Fibroblast of peridontal ligament (primary cell): ENCODE data around the gene MYO10.

Source experiments
- DNase-seq: peaks from one replicate; pipeline ENCODE4 v3.0.0-alpha.2; 2010; ENCODE audit errors: extremely low read depth

MYO10 gene

DNA sequence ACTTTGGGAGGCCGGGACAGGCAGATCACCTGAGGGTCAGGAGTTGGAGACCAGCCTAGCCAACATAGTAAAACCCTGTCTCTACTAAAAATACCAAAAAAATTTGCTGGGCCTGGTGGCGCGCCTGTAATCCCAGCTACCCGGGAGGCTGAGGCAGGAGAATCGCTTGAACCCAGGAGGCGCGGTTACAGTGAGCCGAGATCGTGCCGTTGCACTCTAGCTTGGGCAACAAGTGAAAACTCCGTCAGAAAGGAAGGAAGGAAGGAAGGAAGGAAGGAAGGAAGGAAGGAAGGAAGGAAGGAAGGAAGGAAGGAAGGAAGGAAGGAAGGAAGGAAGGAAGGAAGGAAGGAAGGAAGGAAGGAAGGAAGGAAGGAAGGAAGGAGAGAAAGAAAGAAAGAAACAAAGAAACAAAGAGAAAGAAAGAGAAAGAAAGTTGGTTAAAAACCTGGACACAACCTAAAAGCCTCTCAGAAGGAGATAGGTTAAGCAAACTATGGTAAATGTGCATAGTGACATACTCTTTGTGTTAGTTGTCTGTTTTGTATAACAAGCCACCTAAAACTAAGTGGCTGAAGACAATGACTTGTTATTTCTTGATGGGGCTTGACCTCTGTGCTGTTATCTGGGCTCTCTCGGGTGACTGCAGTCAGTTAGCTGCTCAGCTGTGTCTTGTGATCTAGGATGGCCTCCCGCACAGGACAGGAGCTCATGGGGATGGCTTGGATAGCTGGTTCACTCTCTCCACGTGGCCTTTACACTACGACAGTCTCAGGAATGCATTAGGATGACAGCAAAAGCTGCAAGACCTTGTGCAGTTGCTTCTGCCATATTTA is 8.0 kb upstream of the MYO10 start:
- DNase-seq = no peak

DNA sequence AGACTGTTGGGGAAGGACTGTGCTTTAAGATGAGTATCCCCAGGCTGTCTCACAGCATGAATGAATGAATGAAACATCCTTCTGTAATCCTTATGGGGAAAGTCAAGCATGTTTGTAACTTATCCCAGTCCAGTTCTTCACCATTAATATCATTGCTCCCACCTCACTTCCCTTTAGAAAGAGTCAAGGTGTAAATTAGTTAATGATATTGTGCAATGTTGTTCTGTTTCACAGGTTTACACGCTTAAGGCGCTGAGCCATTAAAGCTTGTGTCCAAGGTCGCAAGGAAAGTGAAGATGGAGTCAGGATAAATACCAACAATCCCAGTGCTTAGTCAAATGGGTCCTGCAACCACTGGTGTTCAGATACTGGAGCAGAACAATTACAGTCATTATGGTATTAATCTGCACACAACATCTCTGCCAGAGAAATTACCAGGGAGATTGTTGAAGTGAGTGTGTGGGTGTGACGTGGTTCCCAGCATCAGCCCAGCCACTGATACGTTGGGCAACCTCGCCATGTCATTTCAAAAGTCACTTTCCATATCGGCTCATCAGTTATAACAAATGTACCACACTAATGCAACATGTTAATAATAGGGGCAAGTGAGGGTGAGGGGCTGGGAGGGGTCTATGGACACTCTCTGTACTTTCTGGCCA is 1.5 kb upstream of the MYO10 start:
- no peak for DNase-seq

DNA sequence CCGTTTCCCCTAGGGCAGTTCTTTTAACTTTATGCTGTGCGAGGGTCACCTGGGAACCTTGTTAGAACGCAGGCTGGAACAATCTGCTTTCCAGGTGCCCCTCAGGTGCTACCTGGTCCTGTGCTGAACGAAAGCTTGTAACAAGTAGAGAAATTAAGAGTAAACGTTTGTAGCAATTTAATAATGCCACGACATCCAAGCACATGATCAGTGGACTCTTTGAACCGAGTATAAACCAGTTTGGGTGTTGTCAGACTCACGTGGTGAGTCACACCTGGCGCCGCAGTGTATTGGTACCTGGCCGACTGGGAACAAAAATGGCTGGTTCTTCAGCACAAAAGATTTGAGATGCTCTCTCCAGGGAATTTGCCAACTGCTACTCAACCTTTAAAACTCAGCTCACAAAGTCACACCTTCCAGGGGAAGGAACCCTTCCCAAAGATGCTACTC is 926 bp upstream of the MYO10 start:
- no peak for DNase-seq

DNA sequence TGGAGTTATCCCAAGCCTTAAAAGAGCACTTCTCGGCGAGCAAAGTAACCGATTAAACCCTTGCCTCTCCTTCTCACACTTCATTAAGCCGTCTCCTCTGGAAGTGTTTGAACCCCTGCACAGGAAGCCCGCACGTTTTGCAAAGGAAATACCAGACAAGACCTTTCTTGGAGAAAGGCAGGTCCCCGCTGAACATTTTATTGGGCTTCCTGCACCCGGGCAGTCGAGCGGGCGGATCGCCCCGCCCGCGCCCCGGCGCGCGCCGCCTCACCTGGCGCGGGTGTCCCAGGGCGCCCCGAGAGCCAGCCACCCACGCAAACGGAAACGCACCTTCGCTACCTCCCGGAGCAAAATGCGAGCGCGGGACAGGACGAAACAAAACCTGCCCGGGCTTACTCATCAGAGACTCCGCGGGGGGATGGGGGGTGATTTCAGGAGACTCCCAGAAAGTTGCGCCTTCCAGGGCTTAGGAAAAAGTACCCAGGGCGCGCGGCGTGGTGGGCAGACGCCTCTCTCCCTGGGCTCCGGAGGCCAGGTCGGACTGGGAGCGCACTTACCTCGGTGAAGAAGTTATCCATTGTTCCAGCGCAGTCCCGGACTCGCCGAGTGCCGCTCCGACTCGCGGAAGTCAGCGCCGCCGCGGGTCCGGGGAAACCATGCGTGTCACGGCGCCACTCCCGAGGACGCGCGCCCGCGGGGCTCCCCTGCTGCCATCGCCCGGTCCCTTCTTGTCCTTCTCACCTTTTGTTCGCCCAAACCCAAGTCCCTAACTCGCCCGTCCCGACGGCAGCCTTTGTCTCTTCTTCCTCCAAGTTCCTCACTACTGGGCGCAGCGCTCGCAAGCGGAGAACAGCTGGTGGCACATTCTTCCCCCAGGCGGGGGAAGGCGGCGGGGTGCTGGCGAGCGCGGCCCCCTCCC is 598 bp downstream of the MYO10 start:
- DNase-seq = peak; percentile 29

DNA sequence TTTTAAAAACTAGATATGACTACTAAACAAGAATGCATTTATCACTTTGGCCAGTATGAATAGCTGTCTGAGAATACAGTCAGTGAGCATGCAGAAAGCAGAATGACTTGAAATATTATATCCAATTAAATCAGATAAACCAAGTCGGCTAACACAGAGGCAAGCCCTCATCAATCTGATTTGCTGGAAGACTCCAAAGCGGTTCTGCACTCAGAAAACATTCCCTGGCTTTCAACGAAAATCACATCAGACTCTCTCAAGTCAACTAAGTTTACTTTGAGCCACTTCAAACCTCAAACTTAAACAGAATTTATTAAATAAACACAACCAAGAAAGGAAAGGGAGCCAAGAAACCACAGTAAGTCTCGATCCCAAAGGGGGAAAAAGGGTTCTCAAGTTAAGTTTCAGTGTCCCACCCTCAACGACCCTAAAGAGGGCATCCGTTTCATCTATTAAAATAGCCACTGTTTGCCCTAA is 1.4 kb downstream of the MYO10 start:
- peak; percentile 67 for DNase-seq

DNA sequence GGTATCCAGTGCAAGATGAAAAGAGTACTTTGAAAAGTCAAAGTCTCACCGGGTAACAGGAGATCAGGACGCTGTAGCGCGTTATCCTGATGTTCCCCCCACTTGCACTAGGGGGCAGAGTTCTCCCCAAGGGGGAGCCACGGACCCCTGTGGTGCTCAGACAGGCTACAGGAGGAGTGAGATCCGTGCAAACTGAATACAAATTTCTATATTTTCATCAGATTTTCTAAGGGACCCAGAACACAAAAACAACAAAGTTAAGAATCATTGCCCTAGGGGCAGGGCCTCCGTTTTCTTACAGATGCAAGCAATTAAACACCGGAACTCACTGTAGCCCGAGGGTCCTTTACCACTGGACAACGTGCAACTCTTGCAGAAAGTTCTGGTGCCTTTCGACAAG is 2.0 kb downstream of the MYO10 start:
- DNase-seq = peak; percentile 83

DNA sequence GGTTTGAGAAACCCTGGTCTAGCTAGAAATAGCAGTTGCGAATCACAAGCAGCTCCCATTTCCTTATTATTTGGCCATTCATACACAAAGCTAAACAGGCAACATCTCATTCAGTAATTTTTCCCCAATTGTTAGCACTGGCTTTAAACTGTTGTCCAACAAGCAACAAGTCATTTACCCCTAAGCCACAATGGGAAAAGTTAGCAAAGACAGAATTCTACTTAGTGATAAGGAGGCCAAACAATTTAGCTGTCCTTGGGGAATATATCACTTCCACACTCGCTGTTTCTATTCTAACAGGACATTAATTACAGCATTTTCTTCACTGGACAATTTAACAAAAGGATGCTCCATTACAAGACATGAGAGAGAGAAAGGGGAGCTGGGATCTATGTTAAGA is 2.8 kb downstream of the MYO10 start:
- peak; percentile 31 for DNase-seq

DNA sequence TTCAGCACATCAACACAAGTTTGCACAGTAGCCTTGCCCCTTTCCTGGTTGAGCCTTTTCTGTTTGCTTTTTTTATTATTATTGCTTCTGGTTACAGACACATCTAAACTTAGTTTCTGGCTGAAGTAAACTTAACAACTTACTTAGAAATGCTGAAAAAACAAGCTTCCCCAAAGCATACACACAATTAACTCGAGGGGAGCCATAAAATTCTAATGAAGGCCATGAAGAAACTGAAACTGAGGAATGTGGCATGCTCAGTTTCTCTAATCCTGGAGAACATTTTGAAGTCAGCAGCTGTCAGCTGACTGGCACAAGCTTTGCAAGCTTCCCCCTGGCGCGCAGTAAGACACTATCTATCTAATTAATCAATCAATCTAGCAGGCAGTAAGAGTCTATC is 3.7 kb downstream of the MYO10 start:
- DNase-seq = no peak

DNA sequence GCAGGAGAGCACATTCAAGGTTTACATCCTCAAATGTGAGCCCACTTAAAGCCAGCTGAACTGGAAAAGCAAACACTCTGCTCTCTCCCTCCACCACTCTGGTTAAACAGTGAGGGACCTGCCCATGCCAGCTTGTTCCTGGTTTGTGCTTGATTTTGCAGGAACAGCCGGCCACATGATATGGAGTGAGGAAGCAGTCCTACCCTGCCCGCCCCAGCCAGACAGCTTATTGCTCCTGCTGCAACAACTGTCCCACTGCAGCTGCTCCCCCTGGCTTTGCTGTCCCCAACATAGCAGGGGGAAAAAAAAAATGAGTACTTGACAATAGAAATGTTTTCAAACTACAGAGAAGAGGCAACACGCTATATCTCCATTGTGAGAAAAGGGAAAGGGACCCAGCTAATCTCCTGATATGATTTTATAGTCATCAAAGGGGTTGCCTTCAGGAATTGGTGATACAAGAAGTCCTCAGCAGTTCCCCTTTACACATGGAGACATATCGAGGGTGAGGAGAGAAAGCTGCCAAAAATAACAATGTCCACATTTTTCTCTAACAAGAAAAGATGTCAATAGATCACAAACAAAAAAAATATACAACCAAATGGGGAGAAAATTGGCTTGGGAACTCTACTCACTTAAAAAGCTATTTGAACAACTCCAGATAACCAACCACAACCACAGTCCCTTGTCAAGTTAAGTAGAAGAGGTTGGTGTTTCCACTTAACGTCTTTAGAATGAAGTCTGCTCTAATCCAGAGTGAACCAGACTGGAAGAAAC is 4.6 kb downstream of the MYO10 start:
- DNase-seq = peak; percentile 41

DNA sequence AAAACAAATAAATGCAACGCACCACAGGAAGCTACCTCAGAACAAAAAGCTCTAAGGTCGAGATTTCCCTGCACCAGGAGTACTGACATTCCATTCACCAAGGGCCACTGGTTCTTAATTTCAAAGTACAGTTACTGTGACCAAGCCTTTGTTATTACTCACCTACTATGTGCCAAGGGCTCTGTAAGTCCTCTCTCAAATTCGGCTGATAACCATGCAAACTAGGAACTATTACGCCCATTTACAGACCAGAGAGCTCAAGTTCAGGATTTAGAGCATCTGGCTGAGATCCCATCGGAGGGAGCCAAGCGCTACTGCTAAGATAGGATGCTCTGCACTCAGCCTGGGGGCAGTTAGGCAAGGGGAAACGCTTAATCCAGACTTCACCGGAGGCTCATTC is 5.6 kb downstream of the MYO10 start:
- no peak for DNase-seq

DNA sequence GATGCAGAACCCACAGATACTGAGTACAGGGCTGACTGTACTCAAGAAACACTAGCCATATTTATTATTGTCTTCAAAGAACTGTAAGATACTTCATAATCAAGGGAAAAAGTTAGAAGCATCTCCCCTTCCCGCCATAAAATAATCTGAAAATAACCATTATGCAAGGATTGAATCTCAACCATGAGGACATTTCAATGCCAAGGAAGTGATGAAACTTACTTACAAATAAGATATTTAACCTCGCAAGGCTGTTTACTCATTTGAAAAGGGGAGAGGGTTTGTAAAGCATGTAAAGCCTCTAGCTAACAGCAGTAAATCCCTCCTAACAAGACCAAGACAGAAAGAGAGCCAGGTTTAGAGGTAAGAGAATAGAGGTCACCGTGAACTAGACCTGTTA is 6.3 kb downstream of the MYO10 start:
- DNase-seq = peak; percentile 31

DNA sequence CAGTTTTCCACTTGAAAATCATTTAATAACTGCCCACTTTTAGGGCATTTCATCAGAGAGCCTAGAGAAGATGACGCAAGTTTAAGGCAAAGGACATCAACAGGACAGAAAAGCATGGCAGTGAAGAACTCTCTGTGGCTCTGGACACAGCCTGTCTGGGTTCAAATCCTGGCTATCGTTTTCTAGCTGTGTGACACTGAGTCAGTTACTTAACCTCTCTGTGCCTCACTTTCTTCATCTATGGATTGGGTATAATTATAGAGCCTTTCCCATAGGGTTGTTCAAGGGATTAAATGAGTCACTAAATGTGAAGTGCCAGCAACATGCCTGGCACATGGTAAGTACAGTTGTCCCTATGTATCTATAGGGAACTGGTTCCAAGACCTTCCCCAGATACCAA is 6.7 kb downstream of the MYO10 start:
- DNase-seq = no peak

DNA sequence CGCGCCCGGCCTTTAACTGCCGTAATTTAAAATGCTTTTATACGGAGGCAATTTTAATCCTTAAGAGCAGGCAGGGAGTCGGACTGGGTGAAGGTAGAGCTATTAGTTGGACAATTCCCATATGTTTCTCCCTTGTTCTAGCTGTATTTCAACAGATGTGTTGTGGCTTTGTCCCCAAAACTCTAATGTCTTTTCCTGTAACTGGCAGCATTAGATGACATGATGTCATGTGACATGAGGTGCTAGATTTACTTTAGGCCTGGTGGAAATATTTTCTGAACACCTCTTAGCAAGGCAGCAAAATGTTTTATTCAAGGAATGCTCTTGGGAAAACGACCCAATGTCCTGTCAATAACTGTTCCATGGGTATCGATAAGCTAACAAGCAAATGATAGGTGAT is 8.5 kb downstream of the MYO10 start:
- DNase-seq = no peak

DNA sequence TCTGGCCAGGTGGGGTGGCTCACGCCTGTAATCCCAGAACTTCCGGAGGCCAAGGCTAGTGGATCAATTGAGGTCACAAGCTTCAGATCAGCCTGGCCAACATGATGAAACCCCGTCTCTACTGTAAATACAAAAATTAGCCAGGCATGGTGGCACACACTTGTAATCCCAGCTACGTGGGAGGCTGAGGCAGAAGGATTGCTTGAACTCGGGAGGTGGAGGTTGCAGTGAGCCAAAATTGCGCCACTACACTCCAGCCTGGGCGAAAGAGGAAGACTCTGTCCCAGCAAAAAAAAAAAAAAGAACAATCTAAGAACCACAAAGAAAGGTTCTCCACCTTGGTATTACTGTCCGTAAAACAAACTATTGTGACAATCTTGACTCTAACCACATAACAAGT is 9.7 kb downstream of the MYO10 start:
- DNase-seq = no peak

DNA sequence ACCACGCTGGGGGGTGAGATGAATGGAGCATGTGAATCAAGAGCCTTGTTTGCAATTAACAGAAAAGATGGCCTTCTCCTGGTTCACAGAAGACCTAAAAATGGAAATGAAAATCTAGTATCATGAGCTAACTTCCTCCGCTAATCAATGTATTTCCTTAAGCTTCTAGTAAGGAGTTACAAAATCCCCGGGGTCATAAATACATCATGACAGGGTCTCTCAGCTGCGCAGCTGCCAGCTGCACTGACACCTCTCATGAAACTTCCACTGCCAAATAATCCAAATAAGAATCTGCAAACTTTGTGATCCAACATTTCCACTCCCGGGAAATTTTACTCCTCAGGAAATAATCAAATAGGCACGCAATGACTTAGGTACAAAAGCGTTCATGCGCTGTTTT is 11.9 kb downstream of the MYO10 start:
- no peak for DNase-seq

DNA sequence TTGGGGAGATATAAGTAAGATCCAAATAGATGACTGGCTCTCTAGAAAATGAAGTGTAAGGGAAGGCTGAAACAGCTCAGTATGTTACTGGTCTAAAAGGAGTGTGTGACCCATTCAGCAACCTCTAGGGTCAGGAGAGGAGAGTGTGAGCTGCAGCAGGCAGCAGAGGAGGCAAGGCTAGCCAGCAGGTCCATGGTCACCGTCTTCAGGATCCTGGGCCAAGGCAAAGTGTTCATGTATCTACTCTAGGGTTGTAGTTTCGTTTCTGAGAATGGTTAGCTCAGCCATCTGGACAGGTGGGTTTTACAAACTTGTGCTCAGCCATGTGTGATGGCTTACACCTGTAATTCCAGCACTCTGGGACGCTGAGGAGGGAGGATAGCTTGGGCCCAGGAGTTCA is 13.7 kb downstream of the MYO10 start:
- DNase-seq = no peak

DNA sequence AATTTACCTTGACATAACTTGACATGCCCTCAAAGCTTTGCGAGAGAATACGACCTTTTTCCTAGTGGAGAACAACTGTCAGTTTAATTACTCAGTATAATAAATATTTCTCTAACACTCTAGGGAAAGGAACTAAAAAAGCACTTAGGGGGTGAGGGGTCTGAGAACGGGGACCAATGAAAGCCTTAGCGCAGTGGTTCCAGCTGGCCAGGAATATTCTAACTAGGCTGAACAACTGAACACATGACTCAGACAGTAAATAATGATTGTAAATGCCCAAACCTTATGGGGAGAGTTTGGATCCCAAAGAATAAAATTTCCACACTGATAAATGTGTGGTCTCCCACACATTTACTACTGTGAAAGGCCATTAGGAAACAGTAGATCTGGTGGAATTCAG is 14.9 kb downstream of the MYO10 start:
- no peak for DNase-seq

DNA sequence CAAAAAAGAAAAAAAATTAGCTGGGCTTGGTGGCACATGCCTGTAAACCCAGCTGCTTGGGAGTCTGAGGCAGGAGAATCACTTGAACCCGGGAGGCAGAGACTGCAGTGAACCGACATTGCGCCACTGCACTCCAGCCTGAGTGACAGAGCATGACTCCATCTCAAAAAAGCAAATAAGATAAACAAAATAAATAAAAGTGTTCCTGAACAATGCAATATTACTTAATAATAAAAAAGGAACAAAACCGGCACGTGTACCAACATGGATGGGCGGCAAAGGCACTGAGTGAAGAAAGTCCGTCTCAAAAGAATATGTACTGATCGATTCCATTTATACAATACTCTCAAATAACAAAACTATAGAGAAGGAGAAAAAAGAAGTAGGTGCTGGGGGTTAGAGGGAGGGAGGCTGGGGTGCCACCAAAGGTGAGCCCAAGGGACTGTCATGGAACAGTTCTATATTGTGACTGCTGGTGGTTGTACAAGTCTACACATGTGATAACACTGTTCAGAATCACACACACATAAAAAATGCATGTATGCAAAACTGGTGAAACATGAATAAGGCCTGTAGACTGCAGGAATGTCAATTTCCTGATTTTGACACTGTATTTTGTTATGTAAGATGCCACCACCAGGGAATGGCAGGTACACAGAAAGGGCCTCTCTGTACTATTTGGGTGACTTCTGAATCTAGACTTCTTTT is 15.8 kb downstream of the MYO10 start:
- no peak for DNase-seq

DNA sequence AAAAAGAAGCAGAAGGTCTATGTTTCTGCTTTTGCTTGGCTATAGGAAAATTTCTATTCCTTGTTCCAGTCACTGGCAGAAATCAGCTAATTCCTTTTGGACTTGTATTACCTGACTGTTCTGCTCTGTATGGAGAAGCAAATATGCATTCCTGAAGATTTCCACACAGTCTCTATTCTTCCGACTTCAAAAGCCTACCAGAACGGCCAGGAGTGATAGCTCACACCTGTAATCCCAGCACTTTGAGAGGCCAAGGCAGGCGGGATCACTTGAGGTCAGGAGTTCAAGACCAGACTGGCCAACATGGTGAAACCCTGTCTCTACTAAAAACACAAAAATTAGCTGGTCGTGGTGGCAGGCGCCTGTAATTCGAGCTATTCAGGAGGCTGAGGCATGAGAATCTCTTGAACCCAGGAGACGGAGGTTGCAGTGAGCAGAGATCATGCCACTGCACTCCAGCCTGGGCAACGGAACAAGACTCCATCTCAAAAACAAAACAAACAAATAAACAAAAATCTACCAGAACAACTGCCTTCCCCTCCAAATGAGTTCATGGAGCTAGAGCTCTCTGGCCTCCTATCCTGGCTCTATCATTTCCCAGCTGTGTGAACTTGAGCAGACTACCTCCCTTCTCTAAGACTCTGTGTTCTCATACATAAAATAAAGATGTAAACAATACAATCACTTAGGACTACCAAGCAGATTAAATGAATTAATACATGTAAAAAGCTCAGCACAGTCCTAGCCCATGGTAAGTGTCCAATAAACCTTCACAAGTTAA is 17.0 kb downstream of the MYO10 start:
- no peak for DNase-seq

DNA sequence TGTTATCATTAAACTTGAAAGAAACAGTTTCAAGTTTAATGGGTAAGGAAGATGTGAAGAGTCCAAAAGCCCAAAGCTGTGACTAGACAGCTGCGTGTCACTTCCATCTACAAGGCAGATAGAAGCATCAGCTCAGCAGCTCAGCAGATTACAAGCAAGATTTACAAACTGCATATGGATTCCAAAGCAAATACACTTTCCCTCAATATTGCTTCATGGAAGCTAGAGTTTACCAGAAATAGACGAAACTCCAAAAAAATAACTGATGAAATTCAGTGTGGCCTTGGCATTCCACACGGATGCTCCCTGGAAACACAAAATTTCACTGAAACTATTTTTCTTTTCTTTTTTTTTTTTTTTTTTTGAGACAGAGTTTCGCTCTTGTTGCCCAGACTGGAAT is 17.9 kb downstream of the MYO10 start:
- DNase-seq = peak; percentile 70
